Stomach smooth muscle (tissue), 2 donors: ENCODE data around the gene LRP2.

Experiments
- H3K27ac ChIP-seq: one replicate; pipeline ENCODE4 v1.7.0; 2013; ENCODE audit warnings: mild to moderate bottlenecking, low read length, inconsistent platforms
- H3K27me3 ChIP-seq, 2 donors: one replicate each; pipeline ENCODE4 v1.7.0; 2013; ENCODE audit warnings: low read length in 2 of 2; ENCODE audit not compliant: insufficient read depth in 2 of 2, control insufficient read depth in 1 of 2
- H3K36me3 ChIP-seq, 2 donors: one replicate each; pipeline ENCODE4 v1.7.0; 2013; ENCODE audit warnings: low read length in 2 of 2; ENCODE audit not compliant: control insufficient read depth in 2 of 2, insufficient read depth in 2 of 2
- H3K4me1 ChIP-seq: one replicate; pipeline ENCODE4 v1.7.0; 2013; ENCODE audit warnings: low read length; ENCODE audit not compliant: control insufficient read depth, insufficient read depth
- H3K4me3 ChIP-seq, 2 donors: one replicate each; pipeline ENCODE4 v1.7.0; 2013; ENCODE audit warnings: low read length in 2 of 2
- H3K9ac ChIP-seq, 2 donors: one replicate each; pipeline ENCODE4 v1.7.0; 2013; ENCODE audit warnings: low read length in 2 of 2, mild to moderate bottlenecking in 1 of 2
- H3K9me3 ChIP-seq, 2 donors: one replicate each; pipeline ENCODE4 v1.7.0; 2013; ENCODE audit warnings: low read length in 2 of 2; ENCODE audit not compliant: control insufficient read depth in 2 of 2
- donor health status: healthy.
- donor health status: Pancreatic carcinoma.

Gene LRP2

GRCh38 chr2:169107645-169108044 lies 254.7 kb downstream of the LRP2 start:
- H3K9me3 ChIP-seq = no peaks in the 10 kb centered on the region
- no peaks in the 10 kb centered on the region for H3K36me3 ChIP-seq
- no peak overlapping the region for H3K9ac ChIP-seq
- H3K27me3 ChIP-seq = no peaks in the 10 kb centered on the region
- no peaks in the 10 kb centered on the region for H3K4me1 ChIP-seq
- no peak overlapping the region for H3K27ac ChIP-seq
- no peak overlapping the region for H3K4me3 ChIP-seq

- H3K4me1 ChIP-seq = no peaks in the 10 kb centered on the region
- no peak overlapping the region for H3K4me3 ChIP-seq
- H3K9ac ChIP-seq = no peak overlapping the region
- H3K36me3 ChIP-seq = no peaks in the 10 kb centered on the region
- no peaks in the 10 kb centered on the region for H3K9me3 ChIP-seq
- no peak overlapping the region for H3K27ac ChIP-seq
- H3K27me3 ChIP-seq = no peaks in the 10 kb centered on the region
Measured at GRCh38 chr2:169106563-169107545, 255.5 kb downstream of the LRP2 start.

- Histone ChIP-seq H3K4me1 (no peaks in the 10 kb centered on the region), H3K27ac (no peak overlapping the region), H3K36me3 (no peaks in the 10 kb centered on the region), H3K9me3 (no peaks in the 10 kb centered on the region), H3K4me3 (no peak overlapping the region), H3K9ac (no peak overlapping the region), H3K27me3 (no peaks in the 10 kb centered on the region)
Measured at GRCh38 chr2:169106134-169106533, 256.2 kb downstream of the LRP2 start.

- Histone ChIP-seq H3K4me1 (no peaks in the 10 kb centered on the region), H3K27ac (no peak overlapping the region), H3K36me3 (no peaks in the 10 kb centered on the region), H3K9ac (no peak overlapping the region), H3K9me3 (no peaks in the 10 kb centered on the region), H3K27me3 (no peaks in the 10 kb centered on the region), H3K4me3 (no peak overlapping the region)
Measured at GRCh38 chr2:169105476-169105875, 256.9 kb downstream of the LRP2 start.

- Histone ChIP-seq H3K9ac (no peak overlapping the region), H3K27ac (no peak overlapping the region), H3K4me3 (no peak overlapping the region), H3K36me3 (no peaks in the 10 kb centered on the region), H3K4me1 (no peaks in the 10 kb centered on the region), H3K27me3 (no peaks in the 10 kb centered on the region), H3K9me3 (no peaks in the 10 kb centered on the region)
Measured at GRCh38 chr2:169104848-169105247, 257.5 kb downstream of the LRP2 start.

- Histone ChIP-seq H3K27me3 (peaks cover 0 to 2% of the 10 kb centered on the region in 2 donors), H3K27ac (no peak overlapping the region), H3K4me3 (no peak overlapping the region), H3K9me3 (no peaks in the 10 kb centered on the region), H3K36me3 (no peaks in the 10 kb centered on the region), H3K9ac (no peak overlapping the region), H3K4me1 (no peaks in the 10 kb centered on the region)
Measured at GRCh38 chr2:169095621-169096105, 266.7 kb downstream of the LRP2 start.

- Histone ChIP-seq H3K27ac (no peak overlapping the region), H3K9me3 (no peaks in the 10 kb centered on the region), H3K4me3 (no peak overlapping the region), H3K27me3 (peaks cover 0 to 2% of the 10 kb centered on the region in 2 donors), H3K4me1 (no peaks in the 10 kb centered on the region), H3K36me3 (no peaks in the 10 kb centered on the region), H3K9ac (no peak overlapping the region)
Measured at GRCh38 chr2:169094676-169095075, 267.7 kb downstream of the LRP2 start.

GRCh38 chr2:169093535-169093934 lies 268.8 kb downstream of the LRP2 start:
- no peaks in the 10 kb centered on the region for H3K9me3 ChIP-seq
- no peaks in the 10 kb centered on the region for H3K4me1 ChIP-seq
- H3K27ac ChIP-seq = no peak overlapping the region
- no peak overlapping the region for H3K4me3 ChIP-seq
- H3K9ac ChIP-seq = no peak overlapping the region
- H3K36me3 ChIP-seq = no peaks in the 10 kb centered on the region
- peaks cover 0 to 2% of the 10 kb centered on the region in 2 donors for H3K27me3 ChIP-seq

- peaks cover 1 to 4% of the 10 kb centered on the region in 2 donors for H3K9me3 ChIP-seq
- peaks cover 0 to 2% of the 10 kb centered on the region in 2 donors for H3K27me3 ChIP-seq
- no peaks in the 10 kb centered on the region for H3K4me1 ChIP-seq
- no peaks in the 10 kb centered on the region for H3K36me3 ChIP-seq
- H3K27ac ChIP-seq = no peak overlapping the region
- H3K9ac ChIP-seq = no peak overlapping the region
- no peak overlapping the region for H3K4me3 ChIP-seq
Measured at GRCh38 chr2:169091761-169092519, 270.4 kb downstream of the LRP2 start.

- Histone ChIP-seq H3K4me3 (no peak overlapping the region), H3K9ac (no peak overlapping the region), H3K36me3 (no peaks in the 10 kb centered on the region), H3K27ac (no peak overlapping the region), H3K4me1 (no peaks in the 10 kb centered on the region), H3K27me3 (no peaks in the 10 kb centered on the region), H3K9me3 (peaks cover 1 to 7% of the 10 kb centered on the region in 2 donors)
Measured at GRCh38 chr2:169091256-169091655, 271.1 kb downstream of the LRP2 start.
